Suppressor macrophage (primary cell): ENCODE measurements around the gene KRT71.
"Not testable (repeated sequence)": the region's sequence is repeated elsewhere in the genome, so short reads cannot be mapped to it uniquely, and the experiment has no call there.

Experiments used
- DNase-seq, 4 experiments: peaks; one replicate each; pipeline ENCODE4 v3.0.0-alpha.2; 2020 to 2022
- total RNA-seq, 17 experiments: gene quantifications; one replicate each; lab custom pipeline; 2026; ENCODE audit warnings: mixed read lengths in 6 of 17, inconsistent platforms in 3 of 17; lab: John Stamatoyannopoulos, UW

The KRT71 gene
- 0 to 1.3 (median 0) reads per million in 17 experiments for total RNA-seq

- no peak for DNase-seq
Observed at GRCh38 chr12:52552681-52553195, at the start of gene KRT71. Gene KRT71, minus strand, starts transcription at chr12:52553145. Its CDS starts 68 bp downstream, at chr12:52553077.

GRCh38 chr12:52602552-52602951 is 49.6 kb upstream of the KRT71 start:
- DNase-seq: no peak

DNA sequence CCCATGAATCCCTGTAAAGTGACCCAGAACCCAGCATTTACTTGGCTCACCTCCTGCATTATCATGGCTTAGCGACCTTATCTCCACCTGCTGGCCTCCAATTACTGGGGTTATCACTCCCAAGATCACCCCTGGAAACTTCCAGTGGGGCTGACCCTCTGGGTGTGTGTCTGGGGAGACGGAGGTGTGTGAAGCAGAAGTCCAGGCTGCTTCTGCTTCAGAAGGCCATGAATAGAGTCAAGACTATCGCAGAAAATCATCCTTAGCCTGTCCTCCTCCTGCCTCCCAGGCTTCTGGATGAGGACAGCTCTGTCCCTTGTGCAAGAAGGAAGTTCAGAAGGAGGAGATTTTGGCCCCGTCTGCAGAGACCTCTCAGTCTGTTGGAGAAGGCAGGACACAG is 48.7 kb upstream of the KRT71 start:
- DNase-seq: no peak

DNA sequence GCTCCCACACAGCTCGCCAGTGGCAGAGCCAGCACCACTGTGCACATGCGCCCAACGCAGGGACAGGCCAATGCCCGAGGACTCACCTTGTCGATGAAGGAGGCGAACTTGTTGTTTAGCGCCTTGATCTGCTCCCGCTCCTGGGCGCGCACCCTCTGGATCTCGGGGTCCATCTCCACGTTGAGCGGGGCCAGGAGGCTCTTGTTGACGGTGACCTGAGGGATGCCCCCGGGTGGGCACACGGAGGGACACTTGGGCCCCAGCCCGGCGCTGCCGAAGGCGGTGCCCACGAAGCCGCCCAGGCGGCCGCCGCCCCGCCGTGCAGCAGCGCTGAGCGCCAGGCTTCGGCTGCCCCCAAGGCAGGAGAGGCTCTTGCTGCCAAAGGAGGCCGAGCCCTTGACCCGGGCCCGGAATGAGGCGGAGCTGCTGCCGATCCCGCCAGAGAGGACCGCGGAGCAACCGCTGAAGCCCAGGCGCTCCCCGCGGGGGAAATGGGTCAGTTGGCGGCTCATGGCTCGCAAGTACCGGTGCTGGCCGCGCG is 48.1 kb upstream of the KRT71 start, which contains the start of gene KRT72:
Gene KRT72 (minus strand): TSS at position 523 of the 541 bp plus-strand sequence. CDS start 11 bp downstream, at position 512.
- no peak for DNase-seq

GRCh38 chr12:52600475-52600874 is 47.5 kb upstream of the KRT71 start:
- DNase-seq: no peak

GRCh38 chr12:52600071-52600470 is 47.1 kb upstream of the KRT71 start:
- no peak for DNase-seq

GRCh38 chr12:52598966-52599365 is 46.0 kb upstream of the KRT71 start:
- no peak for DNase-seq

- not testable (repeated sequence) for DNase-seq
Observed at GRCh38 chr12:52594237-52594636, 41.3 kb upstream of the KRT71 start.

- no peak for DNase-seq
Observed at GRCh38 chr12:52591521-52591920, 38.6 kb upstream of the KRT71 start.

- no peak for DNase-seq
Observed at GRCh38 chr12:52590021-52590420, 37.1 kb upstream of the KRT71 start.

- no peak for DNase-seq
Observed at GRCh38 chr12:52587563-52587962, 34.6 kb upstream of the KRT71 start.

- no peak for DNase-seq
Observed at GRCh38 chr12:52585946-52586345, 33.0 kb upstream of the KRT71 start.

- DNase-seq: peak; percentile 55 to 80 (median 74)
Observed at GRCh38 chr12:52585066-52585465, 32.1 kb upstream of the KRT71 start.

- no peak for DNase-seq
Observed at GRCh38 chr12:52584156-52584682, 31.3 kb upstream of the KRT71 start.

GRCh38 chr12:52582971-52583456 is 30.1 kb upstream of the KRT71 start:
- DNase-seq: peak; percentile 82 to 89 (median 85)

DNA sequence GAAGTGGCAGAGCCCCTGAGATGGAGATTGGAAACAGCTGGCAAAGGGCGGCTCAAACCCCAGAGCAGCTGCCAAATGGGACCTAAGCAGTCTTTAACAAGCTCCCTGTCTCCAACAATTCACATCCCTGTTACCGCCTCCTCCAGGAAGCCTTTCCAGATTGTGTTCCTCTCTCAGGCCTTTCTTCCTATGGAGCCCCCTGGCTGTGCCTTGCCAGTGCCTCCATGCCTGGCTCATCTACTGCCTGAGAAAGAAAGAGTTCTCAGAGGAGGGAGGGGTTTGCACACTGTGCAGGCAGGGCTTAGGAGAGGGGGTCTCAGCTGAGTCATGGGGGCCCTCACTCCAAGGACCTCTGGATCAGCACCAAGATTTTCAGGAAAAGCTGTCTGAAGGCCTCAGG is 29.5 kb upstream of the KRT71 start:
- DNase-seq: no peak

- DNase-seq: no peak
Observed at GRCh38 chr12:52581481-52581880, 28.5 kb upstream of the KRT71 start.

DNA sequence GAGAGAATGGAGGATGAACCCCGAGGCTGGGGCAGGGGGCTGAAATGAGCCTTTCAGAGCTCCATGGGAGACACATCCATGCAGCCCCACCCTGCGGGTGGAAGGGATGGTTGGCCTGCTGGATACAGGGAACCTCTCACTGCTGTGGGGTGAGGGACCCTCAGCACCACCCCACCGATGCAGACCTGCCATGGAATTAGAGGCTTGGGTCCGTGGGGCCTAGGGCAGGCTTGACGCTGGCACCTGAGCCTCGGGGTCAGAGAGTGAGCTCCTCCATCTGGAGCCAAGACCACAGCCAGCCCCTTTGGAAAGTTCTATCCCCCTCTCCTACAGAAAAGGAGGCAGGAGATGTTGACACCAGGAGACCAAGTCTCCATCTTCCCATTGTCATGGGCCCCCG is 28.1 kb upstream of the KRT71 start:
- DNase-seq: no peak

- no peak for DNase-seq
Observed at GRCh38 chr12:52580496-52580895, 27.6 kb upstream of the KRT71 start.

- no peak for DNase-seq
Observed at GRCh38 chr12:52579468-52580465, 26.8 kb upstream of the KRT71 start.

DNA sequence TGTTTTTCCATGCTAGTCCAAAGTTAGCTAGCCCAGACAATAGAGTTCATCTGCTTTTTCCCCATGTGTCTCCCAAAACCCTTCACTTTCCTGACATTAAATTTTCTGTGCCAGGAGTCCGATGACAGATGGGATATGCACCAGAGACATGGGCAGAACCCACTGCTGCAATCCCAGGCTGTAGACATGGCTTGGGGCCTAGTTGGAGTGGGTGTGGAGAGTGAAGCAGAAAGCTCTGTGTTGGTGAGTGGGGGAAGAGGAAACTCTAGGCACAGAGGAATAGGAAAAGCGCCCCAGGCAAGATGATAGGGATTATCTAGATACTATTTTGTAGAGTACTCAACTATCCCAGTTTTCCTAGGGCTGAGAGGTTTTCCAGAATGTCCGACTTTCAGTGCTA is 25.5 kb upstream of the KRT71 start:
- no peak for DNase-seq

DNA sequence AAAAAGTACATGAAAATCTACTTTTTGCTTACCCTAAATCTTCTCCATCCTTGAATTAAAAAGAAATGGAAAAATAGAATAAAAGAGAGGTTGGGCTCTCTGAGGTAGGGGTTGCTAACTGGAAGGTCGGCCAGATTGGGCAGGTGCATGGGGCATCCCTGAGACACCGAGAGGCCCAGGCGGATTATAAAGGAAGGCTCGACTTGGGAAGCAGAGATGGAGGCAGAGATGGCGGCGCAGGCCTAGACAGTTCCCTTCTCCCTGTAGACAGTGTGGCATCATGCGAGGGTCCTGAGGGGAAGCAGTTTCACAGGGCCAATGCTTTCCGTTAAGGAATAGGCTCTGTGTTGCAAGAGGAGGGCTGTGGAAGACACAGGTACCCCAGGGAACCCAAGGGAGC is 24.4 kb upstream of the KRT71 start:
- no peak for DNase-seq

DNA sequence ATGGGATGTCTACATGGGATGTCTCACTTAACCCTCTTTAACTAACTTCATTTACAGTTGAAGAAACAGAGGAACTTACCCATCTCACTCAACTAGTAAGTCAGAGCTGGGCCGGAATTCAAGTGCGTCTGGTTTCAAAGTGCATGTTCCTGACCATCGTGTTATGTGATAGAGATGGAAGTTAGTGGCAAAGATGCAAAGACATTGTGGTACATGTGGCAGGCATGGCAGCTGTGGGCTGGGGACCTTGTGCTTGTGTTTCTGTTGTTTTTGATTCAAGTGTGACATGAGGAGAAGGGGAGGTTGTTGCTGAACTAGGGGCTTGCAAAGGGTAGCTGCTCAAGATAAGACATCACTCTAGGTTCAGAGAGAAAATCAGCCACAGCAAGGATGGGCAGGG is 23.0 kb upstream of the KRT71 start:
- DNase-seq: no peak
